ENCODE data around the gene ANO9. TPM values are rescaled to one million over a fixed set of nuclear protein-coding genes. Genes with fewer than 3 reads are reported as not detected.
A peak's percentile ranks its signal among the peaks of the same experiment; 100 is the strongest.

Gene ANO9
- total RNA-seq, 1 experiment from 2014 or later = 9.4 TPM

DNA sequence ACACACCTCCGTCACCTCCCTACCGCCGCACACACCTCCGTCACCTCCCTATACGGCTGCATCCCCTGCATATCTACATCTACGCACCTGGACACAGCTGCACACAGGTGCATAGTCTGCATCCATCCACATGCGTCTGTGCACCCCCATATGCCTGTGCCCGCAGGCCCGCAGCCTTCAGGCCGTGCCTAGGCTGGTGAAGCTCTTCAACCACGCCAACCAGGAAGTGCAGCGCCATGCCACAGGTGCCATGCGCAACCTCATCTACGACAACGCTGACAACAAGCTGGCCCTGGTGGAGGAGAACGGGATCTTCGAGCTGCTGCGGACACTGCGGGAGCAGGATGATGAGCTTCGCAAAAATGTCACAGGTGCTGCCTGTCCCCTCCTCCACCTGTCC, 43.0 kb downstream of the ANO9 start:
- intact Hi-C loops (cut with micrococcal nuclease) = no loop called here
- peaks cover 12% of the 10 kb centered on the region for H3K4me1 Mint-ChIP-seq (ENCODE audit: insufficient read depth, unreplicated experiment)
- ChIA-PET CTCF (interaction anchor here (1.3 kb wide), 1 partner anchor 49 kb away, joined by 3 read pairs; no protein-coding TSS in a partner anchor), POLR2A (no interaction called here)
- TF ChIP-seq, protein P1, sequence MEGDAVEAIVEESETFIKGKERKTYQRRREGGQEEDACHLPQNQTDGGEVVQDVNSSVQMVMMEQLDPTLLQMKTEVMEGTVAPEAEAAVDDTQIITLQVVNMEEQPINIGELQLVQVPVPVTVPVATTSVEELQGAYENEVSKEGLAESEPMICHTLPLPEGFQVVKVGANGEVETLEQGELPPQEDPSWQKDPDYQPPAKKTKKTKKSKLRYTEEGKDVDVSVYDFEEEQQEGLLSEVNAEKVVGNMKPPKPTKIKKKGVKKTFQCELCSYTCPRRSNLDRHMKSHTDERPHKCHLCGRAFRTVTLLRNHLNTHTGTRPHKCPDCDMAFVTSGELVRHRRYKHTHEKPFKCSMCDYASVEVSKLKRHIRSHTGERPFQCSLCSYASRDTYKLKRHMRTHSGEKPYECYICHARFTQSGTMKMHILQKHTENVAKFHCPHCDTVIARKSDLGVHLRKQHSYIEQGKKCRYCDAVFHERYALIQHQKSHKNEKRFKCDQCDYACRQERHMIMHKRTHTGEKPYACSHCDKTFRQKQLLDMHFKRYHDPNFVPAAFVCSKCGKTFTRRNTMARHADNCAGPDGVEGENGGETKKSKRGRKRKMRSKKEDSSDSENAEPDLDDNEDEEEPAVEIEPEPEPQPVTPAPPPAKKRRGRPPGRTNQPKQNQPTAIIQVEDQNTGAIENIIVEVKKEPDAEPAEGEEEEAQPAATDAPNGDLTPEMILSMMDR (IDR thresholded peaks at IDR 0.05; ENCODE audit: unreplicated experiment) = no peak
- H3K36me3 Mint-ChIP-seq (ENCODE audit: insufficient read depth, unreplicated experiment) = peaks cover 49% of the 10 kb centered on the region
- no TSS peak for BruUV-seq (replicated peaks)
- H3K27me3 Mint-ChIP-seq (ENCODE audit: insufficient read depth, unreplicated experiment) = no peaks in the 10 kb centered on the region
- no peak for DNase-seq (ENCODE audit: unreplicated experiment)
- no peak overlapping the region for H3K4me3 Mint-ChIP-seq (ENCODE audit: unreplicated experiment)
- no peak overlapping the region for H3K27ac Mint-ChIP-seq (ENCODE audit: low read depth, unreplicated experiment)
- H3K9me3 Mint-ChIP-seq (ENCODE audit: unreplicated experiment) = no peaks in the 10 kb centered on the region

DNA sequence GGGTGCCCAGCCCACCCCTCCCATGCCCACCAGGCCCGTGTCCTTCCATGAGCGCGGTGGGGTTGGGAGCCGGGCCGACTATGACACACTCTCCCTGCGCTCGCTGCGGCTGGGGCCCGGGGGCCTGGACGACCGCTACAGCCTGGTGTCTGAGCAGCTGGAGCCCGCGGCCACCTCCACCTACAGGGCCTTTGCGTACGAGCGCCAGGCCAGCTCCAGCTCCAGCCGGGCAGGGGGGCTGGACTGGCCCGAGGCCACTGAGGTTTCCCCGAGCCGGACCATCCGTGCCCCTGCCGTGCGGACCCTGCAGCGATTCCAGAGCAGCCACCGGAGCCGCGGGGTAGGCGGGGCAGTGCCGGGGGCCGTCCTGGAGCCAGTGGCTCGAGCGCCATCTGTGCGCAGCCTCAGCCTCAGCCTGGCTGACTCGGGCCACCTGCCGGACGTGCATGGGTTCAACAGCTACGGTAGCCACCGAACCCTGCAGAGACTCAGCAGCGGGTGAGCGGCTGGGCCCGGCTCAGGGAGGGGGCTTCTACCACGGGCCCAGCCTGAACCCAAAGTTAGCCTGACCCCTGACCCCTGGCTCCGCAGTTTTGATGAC, 44.8 kb downstream of the ANO9 start:
- Mint-ChIP-seq H3K36me3 (ENCODE audit: insufficient read depth, unreplicated experiment) (peaks cover 47% of the 10 kb centered on the region), H3K4me3 (ENCODE audit: unreplicated experiment) (no peak overlapping the region), H3K9me3 (ENCODE audit: unreplicated experiment) (no peaks in the 10 kb centered on the region), H3K4me1 (ENCODE audit: insufficient read depth, unreplicated experiment) (peaks cover 12% of the 10 kb centered on the region), H3K27ac (ENCODE audit: low read depth, unreplicated experiment) (no peak overlapping the region), H3K27me3 (ENCODE audit: insufficient read depth, unreplicated experiment) (no peaks in the 10 kb centered on the region)
- intact Hi-C loops (cut with micrococcal nuclease) = no loop called here
- DNase-seq (ENCODE audit: unreplicated experiment) = no peak
- BruUV-seq (replicated peaks) = no TSS peak
- TF ChIP-seq, protein P1 (IDR thresholded peaks at IDR 0.05; ENCODE audit: unreplicated experiment) = no peak
- CTCF ChIA-PET = interaction anchor here (0.5 kb wide), 2 partner anchors 102 to 163 kb away, joined by 3 to 4 read pairs; no protein-coding TSS in a partner anchor
- POLR2A ChIA-PET = interaction anchor here (0.6 to 1.4 kb wide), 3 partner anchors 139 to 190 kb away, joined by 3 to 4 read pairs (median 3); partner anchors contain the start of genes BET1L and RIC8A

DNA sequence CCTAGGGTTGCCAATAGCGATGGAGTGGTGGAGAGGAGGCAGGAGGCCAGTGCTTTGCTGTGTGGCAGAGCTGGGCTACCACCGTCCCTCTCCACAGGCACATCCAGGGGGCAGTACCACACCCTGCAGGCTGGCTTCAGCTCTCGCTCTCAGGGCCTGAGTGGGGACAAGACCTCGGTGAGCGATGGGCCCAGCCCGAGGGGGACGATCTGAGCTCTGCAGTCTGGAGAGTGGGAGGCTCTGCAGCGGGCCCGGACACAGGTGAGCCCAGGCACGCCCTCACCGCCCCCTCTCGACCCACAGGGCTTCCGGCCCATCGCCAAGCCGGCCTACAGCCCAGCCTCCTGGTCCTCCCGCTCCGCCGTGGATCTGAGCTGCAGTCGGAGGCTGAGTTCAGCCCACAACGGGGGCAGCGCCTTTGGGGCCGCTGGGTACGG, 45.3 kb downstream of the ANO9 start:
- intact Hi-C loops (cut with micrococcal nuclease) = no loop called here
- ChIA-PET POLR2A (interaction anchor here (0.6 to 1.4 kb wide), 3 partner anchors 119 to 189 kb away, joined by 3 to 4 read pairs (median 4); partner anchors contain the start of genes BET1L and RIC8A), CTCF (interaction anchor here (0.5 to 1.3 kb wide), 4 partner anchors 47 to 162 kb away, joined by 3 to 4 read pairs (median 3); no protein-coding TSS in a partner anchor)
- Mint-ChIP-seq H3K27ac (ENCODE audit: low read depth, unreplicated experiment) (peak overlapping the region; percentile 70), H3K4me3 (ENCODE audit: unreplicated experiment) (peak overlapping the region; percentile 96), H3K4me1 (ENCODE audit: insufficient read depth, unreplicated experiment) (peaks cover 13% of the 10 kb centered on the region), H3K27me3 (ENCODE audit: insufficient read depth, unreplicated experiment) (no peaks in the 10 kb centered on the region), H3K9me3 (ENCODE audit: unreplicated experiment) (no peaks in the 10 kb centered on the region), H3K36me3 (ENCODE audit: insufficient read depth, unreplicated experiment) (peaks cover 47% of the 10 kb centered on the region)
- TF ChIP-seq, protein P1 (IDR thresholded peaks at IDR 0.05; ENCODE audit: unreplicated experiment) = no peak
- DNase-seq (ENCODE audit: unreplicated experiment) = no peak
- BruUV-seq (replicated peaks) = no TSS peak

DNA sequence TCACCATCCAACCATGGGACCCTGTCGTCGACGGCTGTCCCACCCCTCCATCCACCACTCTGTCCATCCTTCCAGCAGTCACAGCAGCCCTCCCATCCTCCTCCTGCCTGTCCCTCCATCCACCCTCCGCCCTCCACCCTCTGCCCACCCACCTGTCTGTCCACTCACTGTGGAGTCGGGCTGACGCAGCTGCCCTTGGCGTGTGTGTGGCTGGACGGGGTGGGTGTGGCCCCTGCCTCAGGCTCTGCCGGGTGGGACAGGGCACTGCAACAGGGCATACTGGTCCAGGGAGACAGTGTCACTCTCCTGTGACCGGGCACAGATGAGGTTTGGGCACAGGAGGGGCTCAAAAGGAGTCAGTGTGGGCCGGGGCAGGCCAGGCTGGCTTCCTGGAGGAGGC, 45.9 kb downstream of the ANO9 start:
- POLR2A ChIA-PET = interaction anchor here (1.3 to 1.4 kb wide), 2 partner anchors 119 to 158 kb away, joined by 4 read pairs; no protein-coding TSS in a partner anchor
- no peak for DNase-seq (ENCODE audit: unreplicated experiment)

More for the DNA sequence above, 45.9 kb downstream of the ANO9 start:
- CTCF ChIA-PET = interaction anchor here (0.9 to 1.3 kb wide), 2 partner anchors 47 to 51 kb away, joined by 3 read pairs; no protein-coding TSS in a partner anchor
- peak overlapping the region; percentile 70 for H3K27ac Mint-ChIP-seq (ENCODE audit: low read depth, unreplicated experiment)
- intact Hi-C loops (cut with micrococcal nuclease) = no loop called here
- TF ChIP-seq, protein P1 (IDR thresholded peaks at IDR 0.05; ENCODE audit: unreplicated experiment) = no peak
- H3K4me1 Mint-ChIP-seq (ENCODE audit: insufficient read depth, unreplicated experiment) = peaks cover 19% of the 10 kb centered on the region
- H3K27me3 Mint-ChIP-seq (ENCODE audit: insufficient read depth, unreplicated experiment) = no peaks in the 10 kb centered on the region
- BruUV-seq (replicated peaks) = no TSS peak
- H3K4me3 Mint-ChIP-seq (ENCODE audit: unreplicated experiment) = peak overlapping the region; percentile 96
- H3K9me3 Mint-ChIP-seq (ENCODE audit: unreplicated experiment) = no peaks in the 10 kb centered on the region
- H3K36me3 Mint-ChIP-seq (ENCODE audit: insufficient read depth, unreplicated experiment) = peaks cover 53% of the 10 kb centered on the region

All from MCF 10A (cell line).